Cerebellar cortex (tissue), 1 donor: ENCODE data around the gene USH2A.

Experiments used
- DNase-seq: peaks from one replicate; pipeline ENCODE4 v3.0.0-alpha.2; 2015; ENCODE audit warnings: low spot score

Gene USH2A

GRCh38 chr1:215590779-215591491 is 832.3 kb downstream of the USH2A start:
- DNase-seq = no peak

- DNase-seq = no peak
Observed at GRCh38 chr1:215589650-215590435, 833.4 kb downstream of the USH2A start.

- no peak for DNase-seq
Observed at GRCh38 chr1:215584389-215584788, 838.9 kb downstream of the USH2A start.

GRCh38 chr1:215583185-215583749 is 840.0 kb downstream of the USH2A start:
- DNase-seq = no peak

- no peak for DNase-seq
Observed at GRCh38 chr1:215581896-215582295, 841.4 kb downstream of the USH2A start.
